HepG2 (cell line): ENCODE measurements around the gene CCDC157. TPM values are rescaled to one million over a fixed set of nuclear protein-coding genes. Genes with fewer than 3 reads are reported as not detected.
A peak's percentile ranks its signal among the peaks of the same experiment; 100 is the strongest.

Experiments
- ATF5 ChIP-seq: sonication (generic); formaldehyde crosslinking; IDR thresholded peaks from 2 replicates; pipeline ENCODE4 v1.4.0; 2020; ENCODE audit warnings: mild to moderate bottlenecking, low read depth, missing genetic modification reagents
- ATF7-NPFF ChIP-seq: sonication (generic); formaldehyde crosslinking; IDR thresholded peaks from 2 replicates; pipeline ENCODE4 v1.8.1; 2023; ENCODE audit warnings: mild to moderate bottlenecking, low read depth, missing genetic modification reagents, moderate library complexity
- E2F1 ChIP-seq: sonication (generic); formaldehyde crosslinking; IDR thresholded peaks from 2 replicates; pipeline ENCODE4 v1.5.0; 2020; ENCODE audit warnings: missing genetic modification reagents
- PCBP1 ChIP-seq: fragments of 200-400 bp; formaldehyde crosslinking; IDR thresholded peaks from 2 replicates; pipeline ENCODE4 v1.6.1; 2017; ENCODE audit warnings: mild to moderate bottlenecking, low read depth, low read length, borderline replicate concordance
- RFX3 ChIP-seq: IDR thresholded peaks from 2 replicates; pipeline ENCODE4 v1.6.1; 2016; ENCODE audit warnings: missing biosample characterization, missing genetic modification reagents
- SIX4 ChIP-seq: sonication (generic); formaldehyde crosslinking; IDR thresholded peaks from 2 replicates; pipeline ENCODE4 v1.4.0; 2020; ENCODE audit warnings: missing genetic modification reagents
- ZBTB7B ChIP-seq: sonication (generic); formaldehyde crosslinking; IDR thresholded peaks from 2 replicates; pipeline ENCODE4 v1.4.0; 2020; ENCODE audit warnings: missing genetic modification reagents
- ZNF263 ChIP-seq: sonication (generic); formaldehyde crosslinking; IDR thresholded peaks from 2 replicates; pipeline ENCODE4 v1.4.0; 2020; ENCODE audit warnings: missing genetic modification reagents
- ZNF276 ChIP-seq: sonication (generic); formaldehyde crosslinking; IDR thresholded peaks from 2 replicates; pipeline ENCODE4 v1.4.0; 2020; ENCODE audit warnings: mild to moderate bottlenecking, low read depth, missing genetic modification reagents
- ZNF432 ChIP-seq: sonication (generic); formaldehyde crosslinking; IDR thresholded peaks from 2 replicates; pipeline ENCODE4 v1.5.0; 2020; ENCODE audit warnings: missing genetic modification reagents, mild to moderate bottlenecking, borderline replicate concordance
- ZNF556 ChIP-seq: sonication (generic); formaldehyde crosslinking; IDR thresholded peaks from 2 replicates; pipeline ENCODE4 v1.4.0; 2020; ENCODE audit warnings: mild to moderate bottlenecking, missing genetic modification reagents, borderline replicate concordance
- ZNF704 ChIP-seq: sonication (generic); formaldehyde crosslinking; IDR thresholded peaks from 2 replicates; pipeline ENCODE4 v1.8.1; 2023; ENCODE audit warnings: mild to moderate bottlenecking, inconsistent platforms, moderate library complexity, missing genetic modification reagents, borderline replicate concordance
- ZNF724P ChIP-seq: sonication (generic); formaldehyde crosslinking; IDR thresholded peaks from 2 replicates; pipeline ENCODE4 v1.8.0; 2022; ENCODE audit warnings: missing genetic modification reagents, borderline replicate concordance
- polyA plus RNA-seq, 8 experiments: library from polyadenylated mRNA; depleted of rRNA in 3 of 8; stranded (reverse) in 7 of 8; unstranded in 1 of 8; fragments of >200 nt; fragmentation: Illumina TruSeq in 4 of 8; extraction: Trizol in 4 of 8; gene quantifications; 2 replicates each; pipeline versions ENCODE4 v1.2.1 to v1.2.3, GENCODE V29; 2011 to 2016; ENCODE audit warnings: low read depth in 4 of 8, missing spikeins in 1 of 8, mixed read lengths in 1 of 8; ENCODE audit not compliant: insufficient read depth in 1 of 8
- total RNA-seq, 5 experiments: library from RNA; depleted of rRNA; stranded (reverse); fragments of >200 nt; fragmentation: Illumina TruSeq; extraction: Trizol; gene quantifications; 2 replicates each; pipeline ENCODE4 v1.2.3, GENCODE V29; 2016; ENCODE audit warnings: low read depth in 1 of 5
- TF ChIP-seq, protein P1 (sequence below): sonication (generic); formaldehyde crosslinking; IDR thresholded peaks from 2 replicates; pipeline ENCODE4 v1.5.0; 2020; ENCODE audit warnings: mild to moderate bottlenecking, missing genetic modification reagents
- TF ChIP-seq, protein P2 (sequence below): sonication (generic); formaldehyde crosslinking; IDR thresholded peaks from 2 replicates; pipeline ENCODE4 v1.8.1; 2023; ENCODE audit warnings: mild to moderate bottlenecking, missing genetic modification reagents
- TF ChIP-seq, protein P3 (sequence below): IDR thresholded peaks from 2 replicates; pipeline ENCODE4 v1.4.0; 2020; ENCODE audit warnings: mild to moderate bottlenecking, missing genetic modification reagents

Gene CCDC157
- total and polyA plus RNA-seq, 2 of the 13 experiments (the other 11 are each of a cell fraction or from before 2014, with no cell fraction given), result 1.4 to 1.6 TPM

- TF ChIP-seq RFX3 (CRISPR knock-in tag) (no peak), ZNF276 (CRISPR knock-in tag) (peak; percentile 83), ATF5 (CRISPR knock-in tag) (no peak), ATF7-NPFF (CRISPR knock-in tag) (peak; percentile 79; the same call in 1 of the 2 replicates), ZNF263 (no peak), ZNF704 (CRISPR knock-in tag) (peak; percentile 85; the same call in 1 of the 2 replicates), PCBP1 (0 out of 2 replicates have a peak, but pooled peaks have one; percentile 42), SIX4 (CRISPR knock-in tag) (no peak), ZNF432 (no peak), ZNF724P (CRISPR knock-in tag) (0 out of 2 replicates have a peak, but pooled peaks have one; percentile 45), ZNF556 (peak; percentile 88), ZBTB7B (CRISPR knock-in tag) (peak; percentile 14; the same call in 1 of the 2 replicates), E2F1 (peak; percentile 84)
- TF ChIP-seq, protein P1, sequence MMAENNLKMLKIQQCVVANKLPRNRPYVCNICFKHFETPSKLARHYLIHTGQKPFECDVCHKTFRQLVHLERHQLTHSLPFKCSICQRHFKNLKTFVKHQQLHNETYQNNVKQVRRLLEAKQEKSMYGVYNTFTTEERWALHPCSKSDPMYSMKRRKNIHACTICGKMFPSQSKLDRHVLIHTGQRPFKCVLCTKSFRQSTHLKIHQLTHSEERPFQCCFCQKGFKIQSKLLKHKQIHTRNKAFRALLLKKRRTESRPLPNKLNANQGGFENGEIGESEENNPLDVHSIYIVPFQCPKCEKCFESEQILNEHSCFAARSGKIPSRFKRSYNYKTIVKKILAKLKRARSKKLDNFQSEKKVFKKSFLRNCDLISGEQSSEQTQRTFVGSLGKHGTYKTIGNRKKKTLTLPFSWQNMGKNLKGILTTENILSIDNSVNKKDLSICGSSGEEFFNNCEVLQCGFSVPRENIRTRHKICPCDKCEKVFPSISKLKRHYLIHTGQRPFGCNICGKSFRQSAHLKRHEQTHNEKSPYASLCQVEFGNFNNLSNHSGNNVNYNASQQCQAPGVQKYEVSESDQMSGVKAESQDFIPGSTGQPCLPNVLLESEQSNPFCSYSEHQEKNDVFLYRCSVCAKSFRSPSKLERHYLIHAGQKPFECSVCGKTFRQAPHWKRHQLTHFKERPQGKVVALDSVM (CRISPR knock-in tag), result peak; percentile 76
- TF ChIP-seq, protein P2, sequence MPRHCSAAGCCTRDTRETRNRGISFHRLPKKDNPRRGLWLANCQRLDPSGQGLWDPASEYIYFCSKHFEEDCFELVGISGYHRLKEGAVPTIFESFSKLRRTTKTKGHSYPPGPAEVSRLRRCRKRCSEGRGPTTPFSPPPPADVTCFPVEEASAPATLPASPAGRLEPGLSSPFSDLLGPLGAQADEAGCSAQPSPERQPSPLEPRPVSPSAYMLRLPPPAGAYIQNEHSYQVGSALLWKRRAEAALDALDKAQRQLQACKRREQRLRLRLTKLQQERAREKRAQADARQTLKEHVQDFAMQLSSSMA, result peak; percentile 67
- TF ChIP-seq, protein P3, sequence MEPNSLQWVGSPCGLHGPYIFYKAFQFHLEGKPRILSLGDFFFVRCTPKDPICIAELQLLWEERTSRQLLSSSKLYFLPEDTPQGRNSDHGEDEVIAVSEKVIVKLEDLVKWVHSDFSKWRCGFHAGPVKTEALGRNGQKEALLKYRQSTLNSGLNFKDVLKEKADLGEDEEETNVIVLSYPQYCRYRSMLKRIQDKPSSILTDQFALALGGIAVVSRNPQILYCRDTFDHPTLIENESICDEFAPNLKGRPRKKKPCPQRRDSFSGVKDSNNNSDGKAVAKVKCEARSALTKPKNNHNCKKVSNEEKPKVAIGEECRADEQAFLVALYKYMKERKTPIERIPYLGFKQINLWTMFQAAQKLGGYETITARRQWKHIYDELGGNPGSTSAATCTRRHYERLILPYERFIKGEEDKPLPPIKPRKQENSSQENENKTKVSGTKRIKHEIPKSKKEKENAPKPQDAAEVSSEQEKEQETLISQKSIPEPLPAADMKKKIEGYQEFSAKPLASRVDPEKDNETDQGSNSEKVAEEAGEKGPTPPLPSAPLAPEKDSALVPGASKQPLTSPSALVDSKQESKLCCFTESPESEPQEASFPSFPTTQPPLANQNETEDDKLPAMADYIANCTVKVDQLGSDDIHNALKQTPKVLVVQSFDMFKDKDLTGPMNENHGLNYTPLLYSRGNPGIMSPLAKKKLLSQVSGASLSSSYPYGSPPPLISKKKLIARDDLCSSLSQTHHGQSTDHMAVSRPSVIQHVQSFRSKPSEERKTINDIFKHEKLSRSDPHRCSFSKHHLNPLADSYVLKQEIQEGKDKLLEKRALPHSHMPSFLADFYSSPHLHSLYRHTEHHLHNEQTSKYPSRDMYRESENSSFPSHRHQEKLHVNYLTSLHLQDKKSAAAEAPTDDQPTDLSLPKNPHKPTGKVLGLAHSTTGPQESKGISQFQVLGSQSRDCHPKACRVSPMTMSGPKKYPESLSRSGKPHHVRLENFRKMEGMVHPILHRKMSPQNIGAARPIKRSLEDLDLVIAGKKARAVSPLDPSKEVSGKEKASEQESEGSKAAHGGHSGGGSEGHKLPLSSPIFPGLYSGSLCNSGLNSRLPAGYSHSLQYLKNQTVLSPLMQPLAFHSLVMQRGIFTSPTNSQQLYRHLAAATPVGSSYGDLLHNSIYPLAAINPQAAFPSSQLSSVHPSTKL (CRISPR knock-in tag), result no peak
These were observed 66.6 kb downstream of the CCDC157 start (continued) for GRCh38 chr22:30423301-30423958.
